Activated gamma-delta T cell treated with Interleukin-2 at 50 U/mL for 16 hours (primary cell): ENCODE measurements around the gene ANKRD11.
"Not testable (repeated sequence)": the region's sequence is repeated elsewhere in the genome, so short reads cannot be mapped to it uniquely, and the experiment has no call there.

Experiments used
- DNase-seq: peaks from one replicate; pipeline ENCODE4 v3.0.0-alpha.2; 2020

ANKRD11 gene

GRCh38 chr16:89400740-89401139, 89.6 kb downstream of the ANKRD11 start:
- DNase-seq: no peak

- DNase-seq: no peak
These were observed 91.4 kb downstream of the ANKRD11 start for GRCh38 chr16:89398924-89399323.

GRCh38 chr16:89397331-89397861, 93.0 kb downstream of the ANKRD11 start:
- no peak for DNase-seq

GRCh38 chr16:89396156-89396555, 94.2 kb downstream of the ANKRD11 start:
- no peak for DNase-seq

GRCh38 chr16:89395150-89396142, 94.9 kb downstream of the ANKRD11 start:
- DNase-seq: no peak

GRCh38 chr16:89393738-89394406, 96.5 kb downstream of the ANKRD11 start:
- no peak for DNase-seq

GRCh38 chr16:89392881-89393737, 97.3 kb downstream of the ANKRD11 start:
- DNase-seq: no peak

- not testable (repeated sequence) for DNase-seq
These were observed 100.2 kb downstream of the ANKRD11 start for GRCh38 chr16:89390224-89390583.

- DNase-seq: not testable (repeated sequence)
These were observed 100.7 kb downstream of the ANKRD11 start for GRCh38 chr16:89389504-89390223.

GRCh38 chr16:89388536-89388935, 101.8 kb downstream of the ANKRD11 start:
- no peak for DNase-seq

GRCh38 chr16:89386306-89387185, 103.8 kb downstream of the ANKRD11 start:
- DNase-seq: no peak

GRCh38 chr16:89385712-89386111, 104.6 kb downstream of the ANKRD11 start:
- DNase-seq: no peak

- DNase-seq: no peak
These were observed 106.1 kb downstream of the ANKRD11 start for GRCh38 chr16:89384282-89384681.

GRCh38 chr16:89383095-89384003, 107.0 kb downstream of the ANKRD11 start:
- DNase-seq: no peak

GRCh38 chr16:89382555-89382954, 107.8 kb downstream of the ANKRD11 start:
- DNase-seq: not testable (repeated sequence)

- no peak for DNase-seq
These were observed 108.6 kb downstream of the ANKRD11 start for GRCh38 chr16:89381788-89382187.

GRCh38 chr16:89380681-89381080, 109.7 kb downstream of the ANKRD11 start:
- DNase-seq: no peak

GRCh38 chr16:89378947-89379771, 111.2 kb downstream of the ANKRD11 start:
- DNase-seq: no peak

- DNase-seq: no peak
These were observed 112.9 kb downstream of the ANKRD11 start for GRCh38 chr16:89377453-89377848.
